ENCODE data around the gene PRELID3B.

PRELID3B gene

DNA sequence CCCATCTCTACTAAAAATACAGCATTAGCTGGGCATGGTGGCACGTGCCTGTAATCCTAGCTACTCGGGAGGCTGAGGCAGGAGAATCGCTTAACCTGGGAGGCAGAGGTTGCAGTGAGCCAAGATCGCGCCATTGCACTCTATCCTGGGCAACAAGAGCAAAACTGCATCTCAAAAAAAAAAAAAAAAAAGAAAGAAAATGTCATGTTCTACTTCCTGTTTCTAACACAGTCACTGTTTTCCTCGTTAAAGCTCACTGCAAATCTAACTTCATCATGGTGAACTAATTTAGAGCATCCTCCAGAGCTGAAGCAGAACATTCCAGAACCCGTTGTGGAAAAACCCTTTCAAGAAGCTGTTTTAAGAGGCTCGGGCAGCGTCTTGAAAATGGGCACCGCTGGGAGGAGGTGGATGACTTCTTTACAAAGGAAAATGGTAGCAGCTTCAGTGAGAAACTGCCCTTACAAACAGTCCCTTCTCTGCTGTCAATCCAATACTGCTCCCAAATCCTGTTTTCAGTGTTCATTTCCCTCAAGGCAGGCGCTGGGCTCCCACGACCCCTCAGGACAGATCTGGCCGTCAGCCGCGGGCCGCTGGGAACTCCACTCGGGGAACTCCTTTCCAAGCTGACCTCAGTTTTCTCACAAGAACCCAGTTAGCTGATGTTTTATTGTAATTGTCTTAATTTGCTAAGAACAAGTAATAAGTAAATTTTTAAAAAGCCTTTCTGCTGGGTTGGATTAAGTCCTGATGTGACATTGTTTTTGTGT is 48.0 kb downstream of the PRELID3B start:
- no peak for DNase-seq (ENCODE audit: low spot score)

DNA sequence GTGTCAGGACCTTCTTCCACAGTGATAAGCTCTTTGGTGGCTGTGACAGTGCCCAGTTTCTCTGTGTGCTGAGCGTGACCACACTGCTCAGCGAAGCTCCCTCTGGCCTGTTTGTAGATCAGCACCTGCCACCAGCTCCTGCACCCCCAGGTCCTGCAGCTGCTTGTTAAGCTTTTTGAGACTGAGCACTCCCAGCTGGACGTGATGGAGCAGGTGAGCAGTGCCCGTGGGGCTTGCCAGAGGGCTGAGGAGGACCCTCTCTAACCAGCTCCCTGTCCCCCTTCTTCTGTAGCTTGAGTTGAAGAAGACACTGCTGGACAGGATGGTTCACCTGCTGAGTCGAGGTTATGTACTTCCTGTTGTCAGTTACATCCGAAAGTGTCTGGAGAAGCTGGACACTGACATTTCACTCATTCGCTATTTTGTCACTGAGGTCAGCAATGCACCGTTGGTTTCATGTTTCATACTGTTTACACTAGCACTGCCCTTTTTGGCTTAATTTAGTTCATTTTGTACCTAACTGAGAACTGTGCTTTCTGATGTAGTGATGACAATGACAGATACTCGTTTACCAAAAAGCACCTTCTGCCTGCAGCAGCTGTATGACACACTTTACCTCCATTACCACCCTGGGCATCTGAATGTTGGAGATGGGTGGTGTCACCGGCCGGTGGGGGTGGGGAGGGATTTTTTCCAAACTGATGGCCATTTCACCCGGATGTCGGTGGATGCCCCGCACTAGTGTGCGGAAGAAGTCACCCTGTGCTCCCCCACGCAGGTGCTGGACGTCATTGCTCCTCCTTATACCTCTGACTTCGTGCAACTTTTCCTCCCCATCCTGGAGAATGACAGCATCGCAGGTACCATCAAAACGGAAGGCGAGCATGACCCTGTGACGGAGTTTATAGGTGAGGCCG is 49.0 kb downstream of the PRELID3B start:
- DNase-seq (ENCODE audit: low spot score), result no peak

DNA sequence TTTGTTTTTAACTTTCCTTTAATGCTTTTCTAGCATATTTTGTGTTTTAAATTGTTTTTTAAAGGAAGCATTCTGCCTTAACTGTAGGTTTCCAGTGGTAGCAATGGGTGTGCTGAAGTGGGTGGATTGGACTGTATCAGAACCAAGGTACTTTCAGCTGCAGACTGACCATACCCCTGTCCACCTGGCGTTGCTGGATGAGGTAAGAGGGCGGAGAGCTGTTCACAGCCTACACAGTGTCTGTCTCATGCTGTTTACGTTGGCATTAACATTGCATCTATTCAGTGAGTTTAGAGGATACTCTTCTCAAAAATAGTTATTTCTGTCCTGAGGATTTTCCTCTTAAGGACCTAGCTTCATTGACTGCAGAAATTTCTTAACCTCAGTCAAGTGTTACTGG is 49.7 kb downstream of the PRELID3B start:
- DNase-seq (ENCODE audit: low spot score), result no peak

DNA sequence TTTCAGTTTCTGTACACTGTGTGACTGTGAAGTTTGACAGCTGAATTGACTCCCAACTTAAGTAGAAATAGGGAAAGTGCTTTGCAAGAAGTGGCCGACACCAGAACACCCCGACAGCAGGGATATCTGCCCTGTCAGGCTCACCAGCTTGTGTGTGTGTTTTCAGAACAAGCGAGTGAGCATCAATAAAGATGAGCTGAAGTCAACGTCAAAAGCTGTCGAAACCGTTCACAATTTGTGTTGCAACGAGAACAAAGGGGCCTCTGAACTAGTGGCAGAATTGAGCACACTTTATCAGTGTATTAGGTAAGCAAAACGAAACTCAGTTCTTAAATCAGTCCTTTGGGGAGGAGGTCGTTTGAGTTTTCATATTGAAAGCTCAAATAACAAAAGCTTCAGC is 50.9 kb downstream of the PRELID3B start:
- DNase-seq (ENCODE audit: low spot score), result peak; percentile 74

DNA sequence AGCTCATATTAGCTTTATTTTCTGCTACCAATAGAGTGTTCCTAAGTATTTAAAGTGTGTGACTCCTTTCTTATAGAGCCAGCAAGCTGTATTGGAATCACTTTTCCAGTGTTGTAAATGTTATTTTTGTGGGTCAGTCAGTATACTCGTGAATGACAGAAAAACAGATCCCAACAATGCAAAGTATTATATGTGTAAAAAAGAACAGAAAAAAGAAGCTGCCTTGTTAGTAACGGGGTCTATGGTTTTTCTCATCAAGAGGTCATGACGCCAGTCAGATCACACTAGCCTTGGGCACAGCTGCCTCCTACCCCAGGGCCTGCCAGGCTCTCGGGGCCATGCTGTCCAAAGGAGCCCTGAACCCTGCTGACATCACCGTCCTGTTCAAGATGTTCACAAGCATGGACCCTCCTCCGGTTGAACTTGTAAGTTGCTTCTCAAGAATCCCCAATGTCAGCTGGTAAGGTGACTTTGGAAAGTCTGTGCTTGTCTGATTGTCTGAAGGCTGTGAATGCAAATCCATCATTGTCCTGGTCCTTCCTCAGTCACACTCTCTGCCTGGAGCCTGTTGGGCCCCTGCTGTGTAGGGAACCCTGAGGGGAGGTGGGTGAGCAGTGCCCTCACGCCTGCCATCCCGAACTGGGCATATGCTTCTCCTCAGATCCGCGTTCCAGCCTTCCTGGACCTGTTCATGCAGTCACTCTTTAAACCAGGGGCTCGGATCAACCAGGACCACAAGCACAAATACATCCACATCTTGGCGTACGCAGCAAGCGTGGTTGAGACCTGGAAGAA is 51.7 kb downstream of the PRELID3B start:
- DNase-seq (ENCODE audit: low spot score), result no peak

DNA sequence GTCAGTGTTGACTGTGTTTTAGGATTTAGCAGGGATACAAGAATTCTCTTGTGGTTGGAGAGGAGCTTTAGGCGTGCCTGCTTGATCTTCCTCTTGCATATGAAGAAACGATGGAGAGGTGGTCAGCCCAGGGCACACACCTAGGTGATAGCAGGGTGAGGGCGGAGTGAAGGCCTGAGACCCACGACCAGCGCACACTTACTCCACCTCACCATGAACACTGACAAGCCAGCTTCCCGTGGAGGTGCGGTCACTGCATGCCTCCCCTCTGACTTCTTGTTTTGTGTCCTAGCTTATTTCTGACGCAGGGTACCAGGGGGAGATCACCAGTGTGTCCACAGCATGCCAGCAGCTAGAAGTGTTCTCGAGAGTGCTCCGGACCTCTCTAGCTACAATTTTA is 53.4 kb downstream of the PRELID3B start:
- DNase-seq (ENCODE audit: low spot score), result no peak

DNA sequence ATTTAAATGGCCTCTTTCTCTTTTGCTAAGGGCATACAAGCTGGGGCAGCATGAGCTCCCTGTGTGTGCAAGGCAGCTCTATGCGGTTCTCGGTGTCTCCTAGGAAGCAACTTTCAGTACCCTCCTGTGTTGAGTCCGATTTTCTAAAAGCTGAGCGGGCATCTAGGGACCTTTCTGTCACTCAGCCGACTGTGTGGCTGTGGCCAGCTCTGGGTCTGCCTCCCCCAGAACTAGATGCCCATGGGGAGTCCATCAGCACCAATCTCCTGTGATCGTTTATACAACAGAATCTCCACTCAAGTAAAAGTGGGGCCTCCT is 54.1 kb downstream of the PRELID3B start:
- DNase-seq (ENCODE audit: low spot score), result no peak

DNA sequence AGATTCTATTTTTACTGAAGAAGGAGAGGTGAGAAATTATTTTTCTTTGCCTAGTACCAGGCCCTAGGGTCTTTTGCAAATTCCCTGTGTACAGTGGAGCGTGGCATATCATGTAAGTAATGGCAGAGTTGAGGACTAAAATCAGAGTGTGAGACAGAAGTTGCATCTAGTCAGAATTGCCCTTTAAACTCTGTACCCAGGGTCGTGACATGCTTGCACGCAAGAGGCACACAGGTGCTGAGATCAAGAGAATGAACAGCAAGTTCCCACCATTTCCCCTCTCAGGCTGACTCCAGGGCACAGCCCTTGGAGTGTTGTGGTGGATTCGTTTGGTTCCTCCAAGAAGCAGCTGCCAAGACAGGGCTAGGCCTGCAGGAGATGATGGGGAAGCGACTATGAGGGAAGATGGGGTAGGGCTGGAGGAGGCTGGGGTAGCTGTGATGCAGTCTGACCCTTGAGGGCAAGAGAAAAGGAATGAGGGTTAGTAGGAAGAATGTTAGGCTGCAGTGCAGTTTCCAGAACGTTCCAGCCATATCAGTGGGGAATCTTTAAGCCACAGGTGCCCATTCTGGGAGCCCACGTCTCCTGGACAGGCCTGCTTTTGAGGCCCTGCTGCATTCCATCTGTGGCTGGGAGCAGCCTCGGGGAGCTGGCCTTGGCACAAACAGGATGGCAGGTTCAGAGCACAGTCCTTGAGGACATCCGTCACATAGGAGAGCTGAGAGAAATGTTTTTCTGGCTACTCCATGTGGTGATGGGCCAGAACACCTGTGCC is 54.6 kb downstream of the PRELID3B start:
- no peak for DNase-seq (ENCODE audit: low spot score)

DNA sequence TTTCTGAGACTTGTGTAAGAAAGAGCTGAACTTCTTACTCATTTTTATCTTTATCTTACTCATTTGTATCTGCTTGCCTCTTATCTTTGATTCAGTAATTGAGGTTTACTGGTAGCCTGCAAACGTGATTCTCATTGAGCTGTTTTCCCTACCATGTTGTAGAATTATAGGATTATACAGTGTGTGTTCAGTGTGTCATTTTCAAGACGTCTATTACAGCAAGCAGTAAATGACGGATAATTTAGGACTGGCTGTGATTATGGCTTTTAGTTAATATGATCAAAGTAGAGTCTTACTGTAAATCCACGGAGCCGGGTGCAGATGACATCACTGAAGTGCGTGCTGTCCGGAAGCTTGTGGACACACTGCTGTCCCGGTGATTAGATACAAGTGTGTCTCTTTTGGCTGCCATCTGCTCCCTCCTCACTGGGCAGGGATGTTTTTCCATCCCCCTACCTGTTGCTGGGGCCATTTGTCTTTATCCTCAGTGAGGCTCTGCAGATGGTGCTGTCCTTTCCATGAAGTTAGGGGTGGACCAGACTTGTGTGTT is 55.5 kb downstream of the PRELID3B start:
- no peak for DNase-seq (ENCODE audit: low spot score)

DNA sequence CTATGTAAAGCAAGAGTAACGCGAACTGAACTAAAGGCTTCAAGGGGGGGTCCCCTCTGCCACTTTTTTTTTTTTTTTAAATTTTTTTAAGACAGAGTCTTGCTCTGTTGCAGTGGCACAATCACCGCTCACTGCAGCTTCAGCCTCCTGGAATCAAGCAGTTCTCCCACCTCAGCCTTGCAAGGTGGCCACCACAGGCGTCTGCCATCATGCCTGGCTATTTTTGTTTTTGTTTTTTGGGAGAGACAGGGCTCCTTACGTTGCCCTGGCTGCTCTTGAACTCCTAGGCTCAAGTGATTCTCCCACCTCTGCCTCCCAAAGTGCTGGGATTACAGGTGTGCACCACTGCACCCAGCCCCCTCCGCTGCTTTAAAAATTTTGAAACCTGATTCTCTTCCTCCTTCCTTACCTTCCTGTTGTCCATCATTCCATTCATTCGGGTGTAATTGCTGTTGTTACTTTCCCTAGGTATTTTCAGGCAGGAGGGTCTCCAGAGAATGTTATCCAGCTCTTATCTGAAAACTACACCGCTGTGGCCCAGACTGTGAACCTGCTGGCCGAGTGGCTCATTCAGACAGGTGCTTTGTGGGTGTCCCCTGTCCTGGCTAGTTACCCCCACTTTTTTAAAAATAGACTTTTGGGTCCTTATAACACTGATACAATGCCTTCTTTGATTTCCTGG is 56.2 kb downstream of the PRELID3B start:
- no peak for DNase-seq (ENCODE audit: low spot score)

DNA sequence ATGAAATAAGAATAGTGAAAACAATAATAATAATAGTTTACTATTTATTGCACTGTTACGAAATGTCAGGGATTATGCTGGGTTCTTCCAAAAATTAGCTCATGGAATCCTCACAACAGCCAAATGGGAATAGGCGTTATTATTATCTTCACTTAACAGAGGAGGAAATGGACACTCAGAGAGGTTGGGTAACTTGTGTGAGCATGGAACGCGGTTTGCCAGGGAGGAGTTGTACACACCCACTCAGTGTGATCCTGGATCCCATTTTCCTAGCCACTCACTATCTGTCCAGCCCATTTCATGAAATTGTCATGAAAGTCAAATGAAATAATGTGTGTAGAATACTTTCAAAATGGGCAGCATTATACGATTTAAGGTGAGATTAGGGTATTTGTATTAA is 56.9 kb downstream of the PRELID3B start:
- DNase-seq (ENCODE audit: low spot score), result no peak

DNA sequence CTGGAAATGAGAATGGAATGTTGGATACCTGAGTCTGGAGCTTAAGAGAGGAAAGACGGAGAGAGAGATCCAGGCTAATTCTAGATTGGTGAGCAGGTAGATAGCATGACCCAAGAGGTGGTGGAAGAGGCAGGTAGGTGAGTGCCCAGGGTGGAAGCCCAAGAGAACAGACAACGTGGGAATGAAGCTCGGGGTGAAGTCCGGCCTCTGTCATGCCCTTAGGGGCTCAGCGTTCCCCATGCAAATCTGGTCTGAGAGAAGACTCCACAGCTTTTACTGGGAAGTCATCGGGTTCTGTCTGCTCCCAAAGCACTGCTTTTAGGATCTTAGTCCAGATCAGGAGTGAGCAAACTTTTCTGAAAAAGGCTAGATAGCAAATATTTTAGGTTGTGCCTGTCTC is 57.9 kb downstream of the PRELID3B start:
- DNase-seq (ENCODE audit: low spot score), result no peak
